HepG2 (cell line): ENCODE results near the gene JPH2. TPM values are rescaled to one million over a fixed set of nuclear protein-coding genes. Genes with fewer than 3 reads are reported as not detected.

Source experiments
- DR1 ChIP-seq: sonication (generic); formaldehyde crosslinking; IDR thresholded peaks from 2 replicates; pipeline ENCODE4 v1.8.0; 2021; ENCODE audit warnings: mild to moderate bottlenecking, missing genetic modification reagents, inconsistent platforms
- GMEB1 ChIP-seq: sonication (generic); formaldehyde crosslinking; IDR thresholded peaks from 2 replicates; pipeline ENCODE4 v1.5.1; 2020; ENCODE audit warnings: missing genetic modification reagents, mild to moderate bottlenecking, borderline replicate concordance
- HDAC2 ChIP-seq: sonication (generic); formaldehyde crosslinking; IDR thresholded peaks from 2 replicates; pipeline ENCODE4 v1.4.0; 2020; ENCODE audit warnings: missing genetic modification reagents
- MLLT10 ChIP-seq: sonication (generic); formaldehyde crosslinking; IDR thresholded peaks from 2 replicates; pipeline ENCODE4 v1.4.0; 2020; ENCODE audit warnings: missing genetic modification reagents
- MYC ChIP-seq: sonication (generic); formaldehyde crosslinking; IDR thresholded peaks from 2 replicates; pipeline ENCODE4 v1.9.0; 2021; ENCODE audit warnings: missing genetic modification reagents, borderline replicate concordance
- NAIF1 ChIP-seq: sonication (generic); formaldehyde crosslinking; IDR thresholded peaks from 2 replicates; pipeline ENCODE4 v1.5.0; 2020; ENCODE audit warnings: mild to moderate bottlenecking, missing genetic modification reagents, borderline replicate concordance
- NCOA1 ChIP-seq: sonication (generic); formaldehyde crosslinking; IDR thresholded peaks from 2 replicates; pipeline ENCODE4 v1.9.0; 2021; ENCODE audit warnings: missing genetic modification reagents
- NONO ChIP-seq, 2 experiments: fragments of 450-650 bp in 1 of 2; sonication (generic) in 1 of 2; formaldehyde crosslinking in 1 of 2; IDR thresholded peaks in 1 of 2; conservative IDR thresholded peaks in 1 of 2; 2 replicates each; pipeline versions ENCODE4 v1.6.1 to v1.8.0; 2017 to 2022; ENCODE audit warnings: mild to moderate bottlenecking in 1 of 2, missing genetic modification reagents in 1 of 2, moderate library complexity in 1 of 2
- TOE1 ChIP-seq: sonication (generic); formaldehyde crosslinking; IDR thresholded peaks from 2 replicates; pipeline ENCODE4 v1.4.0; 2020; ENCODE audit warnings: mild to moderate bottlenecking, missing genetic modification reagents
- ZNF142 ChIP-seq: sonication (generic); formaldehyde crosslinking; IDR thresholded peaks from 2 replicates; pipeline ENCODE4 v1.4.0; 2020; ENCODE audit warnings: missing genetic modification reagents
- ZNF451 ChIP-seq: sonication (generic); formaldehyde crosslinking; IDR thresholded peaks from 2 replicates; pipeline ENCODE4 v1.5.0; 2020; ENCODE audit warnings: mild to moderate bottlenecking, missing genetic modification reagents
- ZNF589 ChIP-seq: sonication (generic); formaldehyde crosslinking; conservative IDR thresholded peaks from 2 replicates; pipeline ENCODE4 v1.8.0; 2022; ENCODE audit warnings: mild to moderate bottlenecking, moderate library complexity, missing genetic modification reagents
- ZNF605 ChIP-seq: sonication (generic); formaldehyde crosslinking; IDR thresholded peaks from 2 replicates; pipeline ENCODE4 v1.8.0; 2022; ENCODE audit warnings: mild to moderate bottlenecking, missing genetic modification reagents
- ZNF891 ChIP-seq: sonication (generic); formaldehyde crosslinking; IDR thresholded peaks from 2 replicates; pipeline ENCODE4 v1.5.0; 2020; ENCODE audit warnings: mild to moderate bottlenecking, missing genetic modification reagents
- polyA plus RNA-seq, 8 experiments: library from polyadenylated mRNA; depleted of rRNA in 3 of 8; stranded (reverse) in 7 of 8; unstranded in 1 of 8; fragments of >200 nt; fragmentation: Illumina TruSeq in 4 of 8; extraction: Trizol in 4 of 8; gene quantifications; 2 replicates each; pipeline versions ENCODE4 v1.2.1 to v1.2.3, GENCODE V29; 2011 to 2016; ENCODE audit warnings: low read depth in 4 of 8, missing spikeins in 1 of 8, mixed read lengths in 1 of 8; ENCODE audit not compliant: insufficient read depth in 1 of 8
- total RNA-seq, 5 experiments: library from RNA; depleted of rRNA; stranded (reverse); fragments of >200 nt; fragmentation: Illumina TruSeq; extraction: Trizol; gene quantifications; 2 replicates each; pipeline ENCODE4 v1.2.3, GENCODE V29; 2016; ENCODE audit warnings: low read depth in 1 of 5
- TF ChIP-seq, protein P1 (sequence below): sonication (generic); formaldehyde crosslinking; IDR thresholded peaks from 2 replicates; pipeline ENCODE4 v1.8.1; 2023; ENCODE audit warnings: mild to moderate bottlenecking, moderate library complexity, missing genetic modification reagents
- TF ChIP-seq, protein P2 (sequence below): sonication (generic); formaldehyde crosslinking; IDR thresholded peaks from 2 replicates; pipeline ENCODE4 v1.4.0; 2020; ENCODE audit warnings: missing genetic modification reagents

The JPH2 gene
- total and polyA plus RNA-seq, 2 of the 13 experiments (the other 11 are each of a cell fraction or from before 2014, with no cell fraction given), result 0.42 TPM; not detected in 1

DNA sequence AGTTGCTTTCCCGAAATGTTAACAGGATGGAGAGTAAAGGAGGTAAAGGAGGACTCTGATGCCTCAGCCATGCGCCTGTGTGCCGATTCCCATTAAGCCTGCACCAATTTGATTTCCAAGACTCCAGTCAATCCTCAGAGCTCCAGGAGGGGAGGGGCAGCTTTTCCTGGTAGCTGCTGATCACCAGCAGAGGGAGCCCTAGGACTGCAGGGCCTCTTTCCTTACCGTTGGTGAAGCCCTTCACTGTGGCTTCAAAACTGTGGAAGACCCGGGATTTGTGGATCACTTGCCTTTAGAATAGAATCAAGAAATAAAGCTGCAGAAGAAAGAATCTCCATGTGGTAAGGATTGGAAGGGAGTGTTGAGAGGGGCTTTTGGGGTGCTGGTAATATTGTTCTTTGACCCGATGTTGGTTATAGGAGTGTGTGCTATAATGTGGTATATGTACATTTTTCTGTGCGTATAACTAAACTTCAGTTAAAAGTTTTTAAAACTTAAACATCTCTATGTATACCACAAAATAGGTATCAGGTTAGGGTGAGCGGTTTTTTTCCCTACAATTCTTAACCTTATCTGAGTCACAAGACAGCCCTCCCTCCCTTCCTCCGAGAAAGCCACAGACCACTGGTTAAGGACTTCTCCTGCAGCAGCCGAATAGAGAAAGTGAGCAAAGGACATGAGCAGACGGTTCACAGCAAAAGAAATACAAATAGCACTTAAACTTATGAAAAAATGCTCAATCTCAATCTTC is 30.5 kb upstream of the JPH2 start (continued):
- TF ChIP-seq, protein P1, sequence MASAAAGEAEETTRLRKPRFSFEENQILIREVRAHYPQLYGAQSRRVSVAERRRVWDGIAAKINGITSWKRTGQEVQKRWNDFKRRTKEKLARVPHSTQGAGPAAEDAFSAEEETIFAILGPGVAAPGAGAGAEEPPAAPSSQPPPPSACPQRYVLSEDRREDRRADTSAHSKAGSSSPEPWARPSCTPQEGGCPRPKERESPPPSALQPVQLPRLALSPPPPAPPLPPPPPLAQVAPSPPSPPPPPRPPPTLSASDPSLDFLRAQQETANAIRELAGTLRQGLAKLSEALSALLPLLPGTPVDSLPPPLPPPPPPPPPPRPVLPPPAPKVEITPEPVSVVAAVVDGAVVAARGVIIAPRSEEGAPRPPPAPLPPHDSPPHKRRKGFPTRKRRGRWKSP (CRISPR knock-in tag), result no peak
- TF ChIP-seq DR1 (CRISPR knock-in tag), result no peak
- TF ChIP-seq ZNF891 (CRISPR knock-in tag), result no peak
- TF ChIP-seq ZNF142, result no peak
- TF ChIP-seq TOE1 (CRISPR knock-in tag), result no peak
- TF ChIP-seq MLLT10 (CRISPR knock-in tag), result no peak
- TF ChIP-seq GMEB1 (CRISPR knock-in tag), result no peak; the same call in 1 of the 2 replicates
- TF ChIP-seq ZNF451 (CRISPR knock-in tag), result no peak
- TF ChIP-seq, protein P2, sequence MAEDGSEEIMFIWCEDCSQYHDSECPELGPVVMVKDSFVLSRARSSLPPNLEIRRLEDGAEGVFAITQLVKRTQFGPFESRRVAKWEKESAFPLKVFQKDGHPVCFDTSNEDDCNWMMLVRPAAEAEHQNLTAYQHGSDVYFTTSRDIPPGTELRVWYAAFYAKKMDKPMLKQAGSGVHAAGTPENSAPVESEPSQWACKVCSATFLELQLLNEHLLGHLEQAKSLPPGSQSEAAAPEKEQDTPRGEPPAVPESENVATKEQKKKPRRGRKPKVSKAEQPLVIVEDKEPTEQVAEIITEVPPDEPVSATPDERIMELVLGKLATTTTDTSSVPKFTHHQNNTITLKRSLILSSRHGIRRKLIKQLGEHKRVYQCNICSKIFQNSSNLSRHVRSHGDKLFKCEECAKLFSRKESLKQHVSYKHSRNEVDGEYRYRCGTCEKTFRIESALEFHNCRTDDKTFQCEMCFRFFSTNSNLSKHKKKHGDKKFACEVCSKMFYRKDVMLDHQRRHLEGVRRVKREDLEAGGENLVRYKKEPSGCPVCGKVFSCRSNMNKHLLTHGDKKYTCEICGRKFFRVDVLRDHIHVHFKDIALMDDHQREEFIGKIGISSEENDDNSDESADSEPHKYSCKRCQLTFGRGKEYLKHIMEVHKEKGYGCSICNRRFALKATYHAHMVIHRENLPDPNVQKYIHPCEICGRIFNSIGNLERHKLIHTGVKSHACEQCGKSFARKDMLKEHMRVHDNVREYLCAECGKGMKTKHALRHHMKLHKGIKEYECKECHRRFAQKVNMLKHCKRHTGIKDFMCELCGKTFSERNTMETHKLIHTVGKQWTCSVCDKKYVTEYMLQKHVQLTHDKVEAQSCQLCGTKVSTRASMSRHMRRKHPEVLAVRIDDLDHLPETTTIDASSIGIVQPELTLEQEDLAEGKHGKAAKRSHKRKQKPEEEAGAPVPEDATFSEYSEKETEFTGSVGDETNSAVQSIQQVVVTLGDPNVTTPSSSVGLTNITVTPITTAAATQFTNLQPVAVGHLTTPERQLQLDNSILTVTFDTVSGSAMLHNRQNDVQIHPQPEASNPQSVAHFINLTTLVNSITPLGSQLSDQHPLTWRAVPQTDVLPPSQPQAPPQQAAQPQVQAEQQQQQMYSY, result peak; percentile 81; the same call in 1 of the 2 replicates
- no peak for TF ChIP-seq MYC (CRISPR knock-in tag)
- no peak for TF ChIP-seq NAIF1 (CRISPR knock-in tag)
- peak; percentile 33; the same call in 1 of the 2 replicates for TF ChIP-seq HDAC2 (CRISPR knock-in tag)
- TF ChIP-seq ZNF589 (CRISPR knock-in tag), result no peak
- no peak for TF ChIP-seq NCOA1 (CRISPR knock-in tag)
- TF ChIP-seq NONO (IDR thresholded peaks at IDR 0.05), result no peak
- TF ChIP-seq NONO (CRISPR knock-in tag; conservative IDR thresholded peaks at IDR 0.05), result 0 out of 2 replicates have a peak, but pooled peaks have one; percentile 33
- no peak for TF ChIP-seq ZNF605 (CRISPR knock-in tag)
